Esophagus squamous epithelium (tissue), 5 donors: ENCODE results near the gene C19orf67. TPM values are rescaled to one million over a fixed set of nuclear protein-coding genes. Genes with fewer than 3 reads are reported as not detected.
A peak's percentile ranks its signal among the peaks of the same experiment; 100 is the strongest.

Experiments used
- DNase-seq: peaks from one replicate; lab custom pipeline; 2025; lab: John Stamatoyannopoulos, UW
- H3K27ac ChIP-seq, 4 donors: fragments of 200-600 bp; sonication (generic); one replicate each; pipeline ENCODE4 v1.5.1; 2016 to 2019; ENCODE audit warnings: mild to moderate bottlenecking in 1 of 4
- H3K27me3 ChIP-seq, 4 donors: fragments of 200-600 bp; sonication (generic); 1 replicate in 3 of 4; 2 replicates in 1 of 4; pipeline versions ENCODE4 v1.5.1 to v1.6.0; 2017 to 2021; ENCODE audit warnings: antibody characterized with exemption in 1 of 4
- H3K36me3 ChIP-seq, 3 donors: fragments of 200-600 bp; sonication (generic); one replicate each; pipeline ENCODE4 v1.5.1; 2016 to 2019
- H3K4me1 ChIP-seq, 3 donors: fragments of 200-600 bp; sonication (generic); one replicate each; pipeline ENCODE4 v1.5.1; 2017 to 2019
- H3K4me3 ChIP-seq, 4 donors: fragments of 200-600 bp; sonication (generic); 1 replicate in 3 of 4; 2 replicates in 1 of 4; pipeline ENCODE4 v1.5.1; 2016 to 2019; ENCODE audit warnings: mild to moderate bottlenecking in 2 of 4, moderate library complexity in 1 of 4
- H3K9me3 ChIP-seq, 3 donors: fragments of 200-600 bp; sonication (generic); one replicate each; pipeline ENCODE4 v1.5.1; 2016 to 2019
- POLR2A ChIP-seq, 4 donors: fragments of 450-650 bp; IDR thresholded peaks; one replicate each; pipeline ENCODE4 v1.6.1; 2017; ENCODE audit warnings: antibody characterized with exemption in 4 of 4, mild to moderate bottlenecking in 4 of 4, moderate library complexity in 3 of 4
- WGBS, 2 donors: methylation state at CpG; one replicate each; pipeline ENCODE4 v1.1.5; 2018; 5-methylcytosine and 5-hydroxymethylcytosine counted together
- intact Hi-C: fragments of 100-400 bp; cut with DNase I; formaldehyde crosslinking; loops from one replicate; pipeline ENCODE4 v1.15.0; 2022
- total RNA-seq, 4 donors: library from RNA; depleted of rRNA; stranded (reverse); fragments of >200 nt; gene quantifications; one replicate each; pipeline ENCODE4 v1.1.0, GENCODE V29; 2016
- TF ChIP-seq, protein P1 (sequence below), 6 experiments: fragments of 450-650 bp in 4 of 6; fragments of 200-600 bp in 2 of 6; sonication (generic) in 2 of 6; IDR thresholded peaks; one replicate each; pipeline ENCODE4 v1.5.1; 2016 to 2019; ENCODE audit warnings: antibody characterized with exemption in 6 of 6, mild to moderate bottlenecking in 4 of 6, moderate library complexity in 4 of 6
- donor health status: DM: yes; HTN: yes; CAD: no.

C19orf67 gene
- total RNA-seq, 4 donors from 2014 or later, result not detected

DNA sequence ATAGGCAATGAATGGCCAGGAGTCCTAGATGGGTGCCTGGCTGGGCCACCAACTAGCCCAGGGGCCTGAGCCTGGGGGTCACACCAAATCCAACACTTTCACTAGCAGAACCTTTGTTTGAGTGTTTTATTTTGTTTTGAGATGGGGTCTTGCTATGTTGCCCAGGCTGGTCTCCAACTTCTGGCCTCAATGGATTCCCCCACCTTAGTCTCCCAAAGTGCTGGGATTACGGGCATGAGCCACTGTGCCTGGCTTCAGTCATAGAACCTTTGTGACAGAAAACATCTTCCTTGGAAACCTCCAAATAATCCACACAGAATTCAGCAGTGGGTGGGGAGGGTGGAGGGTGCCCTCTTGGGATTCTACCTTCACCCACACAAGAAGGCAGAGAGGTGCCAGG lies 25.9 kb upstream of the C19orf67 start:
- intact Hi-C loops, result no loop called here

GRCh38 chr19:14110650-14111049 lies 25.1 kb upstream of the C19orf67 start:
- no peaks in the 10 kb centered on the region for H3K27me3 ChIP-seq
- H3K27ac ChIP-seq, result no peak overlapping the region
- peaks cover 0 to 22% (median 9%) of the 10 kb centered on the region in 3 donors for H3K36me3 ChIP-seq
- intact Hi-C loops, result no loop called here
- 55 to 92% methylated on average over 1 to 2 of the region's 2 CpGs for WGBS, 2 donors
- no peak overlapping the region for H3K4me3 ChIP-seq
- no peaks in the 10 kb centered on the region for H3K9me3 ChIP-seq
- DNase-seq, result no peak
- TF ChIP-seq POLR2A (IDR thresholded peaks at IDR 0.05), result no peak
- TF ChIP-seq, protein P1, sequence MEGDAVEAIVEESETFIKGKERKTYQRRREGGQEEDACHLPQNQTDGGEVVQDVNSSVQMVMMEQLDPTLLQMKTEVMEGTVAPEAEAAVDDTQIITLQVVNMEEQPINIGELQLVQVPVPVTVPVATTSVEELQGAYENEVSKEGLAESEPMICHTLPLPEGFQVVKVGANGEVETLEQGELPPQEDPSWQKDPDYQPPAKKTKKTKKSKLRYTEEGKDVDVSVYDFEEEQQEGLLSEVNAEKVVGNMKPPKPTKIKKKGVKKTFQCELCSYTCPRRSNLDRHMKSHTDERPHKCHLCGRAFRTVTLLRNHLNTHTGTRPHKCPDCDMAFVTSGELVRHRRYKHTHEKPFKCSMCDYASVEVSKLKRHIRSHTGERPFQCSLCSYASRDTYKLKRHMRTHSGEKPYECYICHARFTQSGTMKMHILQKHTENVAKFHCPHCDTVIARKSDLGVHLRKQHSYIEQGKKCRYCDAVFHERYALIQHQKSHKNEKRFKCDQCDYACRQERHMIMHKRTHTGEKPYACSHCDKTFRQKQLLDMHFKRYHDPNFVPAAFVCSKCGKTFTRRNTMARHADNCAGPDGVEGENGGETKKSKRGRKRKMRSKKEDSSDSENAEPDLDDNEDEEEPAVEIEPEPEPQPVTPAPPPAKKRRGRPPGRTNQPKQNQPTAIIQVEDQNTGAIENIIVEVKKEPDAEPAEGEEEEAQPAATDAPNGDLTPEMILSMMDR (IDR thresholded peaks at IDR 0.05), result no peak
- peaks cover 16 to 68% (median 38%) of the 10 kb centered on the region in 3 donors for H3K4me1 ChIP-seq

More for the DNA sequence above, 25.9 kb upstream of the C19orf67 start:
- peaks cover 0 to 14% (median under 1%) of the 10 kb centered on the region in 3 donors for H3K36me3 ChIP-seq
- no peaks in the 10 kb centered on the region for H3K9me3 ChIP-seq
- no peak overlapping the region for H3K4me3 ChIP-seq
- no peaks in the 10 kb centered on the region for H3K27me3 ChIP-seq
- DNase-seq, result no peak
- 88 to 100% methylated on average over 1 of the region's 1 CpG for WGBS, 2 donors
- peaks cover 19 to 76% (median 47%) of the 10 kb centered on the region in 3 donors for H3K4me1 ChIP-seq
- peak overlapping the region in 2 of 4 donors; percentile 85 to 86 for H3K27ac ChIP-seq
- no peak for TF ChIP-seq POLR2A (IDR thresholded peaks at IDR 0.05)
- TF ChIP-seq, protein P1 (IDR thresholded peaks at IDR 0.05), result no peak

DNA sequence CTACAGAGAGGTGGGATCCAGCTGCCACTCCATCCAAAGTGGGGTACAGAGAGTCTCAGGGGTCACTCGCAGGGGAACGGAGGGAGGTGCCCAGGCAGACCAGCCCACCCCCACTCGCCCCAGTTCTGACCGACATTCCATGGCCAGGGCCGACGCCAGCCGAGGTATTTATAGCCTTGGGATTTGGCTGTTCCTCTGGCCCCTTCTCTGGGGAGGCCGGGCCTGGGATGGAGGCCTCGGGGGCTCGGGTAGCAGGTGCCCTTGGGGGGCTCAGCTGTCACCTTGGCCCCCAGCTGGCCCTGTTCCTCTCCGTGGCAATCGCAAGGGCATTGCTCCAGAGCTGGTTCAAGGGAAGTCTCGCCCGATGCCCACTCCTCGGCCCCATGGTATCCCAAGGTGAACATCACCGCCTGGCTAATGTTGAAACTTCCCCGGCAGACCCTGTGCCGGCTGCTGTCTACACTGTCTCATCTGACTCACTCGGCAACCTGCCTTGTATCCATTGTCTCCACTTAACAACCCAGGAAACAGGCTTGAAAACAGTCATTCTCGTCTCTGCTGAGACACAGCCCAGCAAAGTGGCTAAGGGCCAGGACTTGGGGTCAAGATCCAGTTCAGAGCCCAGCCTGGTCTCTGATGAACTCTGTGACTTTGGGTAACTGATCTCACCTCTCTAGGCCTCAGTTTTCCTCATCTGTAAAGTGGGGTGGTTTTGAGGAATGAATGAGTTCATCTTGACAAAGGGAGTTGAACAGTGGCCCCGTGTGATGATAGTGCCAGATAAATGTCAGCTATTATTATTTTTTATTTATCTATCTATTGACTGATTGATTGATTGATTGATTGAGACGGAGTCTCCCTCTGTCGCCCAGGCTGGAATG lies 22.2 kb upstream of the C19orf67 start:
- Histone ChIP-seq H3K27ac (peak overlapping the region; percentile 34 to 81 (median 62)), H3K27me3 (no peaks in the 10 kb centered on the region), H3K4me3 (no peak overlapping the region), H3K9me3 (no peaks in the 10 kb centered on the region), H3K36me3 (peaks cover 7 to 49% (median 17%) of the 10 kb centered on the region in 3 donors), H3K4me1 (peaks cover 13 to 47% (median 22%) of the 10 kb centered on the region in 3 donors)
- TF ChIP-seq, protein P1 (IDR thresholded peaks at IDR 0.05), result no peak
- TF ChIP-seq POLR2A (IDR thresholded peaks at IDR 0.05), result no peak
- no peak for DNase-seq
- 61 to 74% methylated on average over 13 to 15 of the region's 23 CpGs for WGBS, 2 donors
- intact Hi-C loops, result no loop called here

DNA sequence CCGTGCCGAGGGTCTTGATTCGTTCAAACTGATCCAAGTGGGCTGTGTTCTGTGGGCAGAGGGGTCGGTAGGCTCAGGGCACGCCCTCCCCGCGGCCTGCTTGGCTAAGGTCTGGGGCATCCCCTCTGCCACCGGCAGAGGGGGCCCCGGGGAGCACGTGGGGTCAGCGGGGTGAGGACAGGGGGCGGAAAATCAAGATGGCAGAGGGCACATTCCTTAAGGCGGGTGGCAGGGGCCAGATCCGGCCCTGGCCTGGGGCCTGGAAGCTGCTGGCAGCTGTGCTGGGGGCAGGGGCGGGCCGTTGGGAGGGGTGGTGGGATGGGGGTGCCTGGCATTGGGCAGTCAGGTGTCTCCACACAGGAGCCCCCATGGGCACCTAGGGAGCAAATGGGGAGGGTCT lies 21.3 kb upstream of the C19orf67 start:
- 80 to 94% methylated on average over 2 to 3 of the region's 16 CpGs for WGBS, 2 donors
- Histone ChIP-seq H3K4me1 (peaks cover 6 to 47% (median 15%) of the 10 kb centered on the region in 3 donors), H3K9me3 (no peaks in the 10 kb centered on the region), H3K4me3 (no peak overlapping the region), H3K27me3 (no peaks in the 10 kb centered on the region), H3K27ac (peak overlapping the region; percentile 34 to 81 (median 62)), H3K36me3 (peaks cover 7 to 58% (median 24%) of the 10 kb centered on the region in 3 donors)
- intact Hi-C loops, result no loop called here
- no peak for TF ChIP-seq POLR2A (IDR thresholded peaks at IDR 0.05)
- TF ChIP-seq, protein P1 (IDR thresholded peaks at IDR 0.05), result no peak
- no peak for DNase-seq

DNA sequence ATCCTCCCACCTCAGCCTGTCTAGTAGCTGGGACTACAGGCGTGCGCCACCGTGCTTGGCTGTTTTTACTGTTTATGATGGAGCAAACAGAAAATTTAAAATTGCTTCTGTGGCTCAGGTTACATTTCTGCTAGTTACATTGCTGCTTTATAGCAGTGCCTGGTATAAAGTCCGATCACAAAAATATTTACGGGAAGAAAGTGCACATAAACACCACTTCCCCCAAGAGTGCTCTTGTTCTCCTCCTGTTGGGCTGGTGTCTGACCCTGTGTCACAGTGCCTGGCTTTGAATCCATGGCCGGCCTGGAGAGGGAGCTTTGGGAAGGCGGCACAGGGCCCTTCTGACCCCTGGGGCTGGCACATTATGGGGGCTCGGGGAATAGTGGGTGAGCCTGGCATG lies 20.1 kb upstream of the C19orf67 start:
- H3K36me3 ChIP-seq, result peaks cover 12 to 70% (median 27%) of the 10 kb centered on the region in 3 donors
- intact Hi-C loops, result no loop called here
- no peaks in the 10 kb centered on the region for H3K27me3 ChIP-seq
- peaks cover 3 to 39% (median 14%) of the 10 kb centered on the region in 3 donors for H3K4me1 ChIP-seq
- no peak overlapping the region for H3K4me3 ChIP-seq
- no peaks in the 10 kb centered on the region for H3K9me3 ChIP-seq
- DNase-seq, result no peak
- 95% methylated on average over 5 to 8 of the region's 8 CpGs for WGBS, 2 donors
- H3K27ac ChIP-seq, result no peak overlapping the region
- no peak for TF ChIP-seq POLR2A (IDR thresholded peaks at IDR 0.05)
- TF ChIP-seq, protein P1 (IDR thresholded peaks at IDR 0.05), result no peak
